T1000 (cell line): Measurements from ENCODE around the gene ITLN1.
"Not testable (repeated sequence)": the region's sequence is repeated elsewhere in the genome, so short reads cannot be mapped to it uniquely, and the experiment has no call there.

Experiments used
- DNase-seq: peaks from one replicate; lab custom pipeline; 2025; ENCODE audit warnings: mixed read lengths; lab: John Stamatoyannopoulos, UW

The ITLN1 gene

DNA sequence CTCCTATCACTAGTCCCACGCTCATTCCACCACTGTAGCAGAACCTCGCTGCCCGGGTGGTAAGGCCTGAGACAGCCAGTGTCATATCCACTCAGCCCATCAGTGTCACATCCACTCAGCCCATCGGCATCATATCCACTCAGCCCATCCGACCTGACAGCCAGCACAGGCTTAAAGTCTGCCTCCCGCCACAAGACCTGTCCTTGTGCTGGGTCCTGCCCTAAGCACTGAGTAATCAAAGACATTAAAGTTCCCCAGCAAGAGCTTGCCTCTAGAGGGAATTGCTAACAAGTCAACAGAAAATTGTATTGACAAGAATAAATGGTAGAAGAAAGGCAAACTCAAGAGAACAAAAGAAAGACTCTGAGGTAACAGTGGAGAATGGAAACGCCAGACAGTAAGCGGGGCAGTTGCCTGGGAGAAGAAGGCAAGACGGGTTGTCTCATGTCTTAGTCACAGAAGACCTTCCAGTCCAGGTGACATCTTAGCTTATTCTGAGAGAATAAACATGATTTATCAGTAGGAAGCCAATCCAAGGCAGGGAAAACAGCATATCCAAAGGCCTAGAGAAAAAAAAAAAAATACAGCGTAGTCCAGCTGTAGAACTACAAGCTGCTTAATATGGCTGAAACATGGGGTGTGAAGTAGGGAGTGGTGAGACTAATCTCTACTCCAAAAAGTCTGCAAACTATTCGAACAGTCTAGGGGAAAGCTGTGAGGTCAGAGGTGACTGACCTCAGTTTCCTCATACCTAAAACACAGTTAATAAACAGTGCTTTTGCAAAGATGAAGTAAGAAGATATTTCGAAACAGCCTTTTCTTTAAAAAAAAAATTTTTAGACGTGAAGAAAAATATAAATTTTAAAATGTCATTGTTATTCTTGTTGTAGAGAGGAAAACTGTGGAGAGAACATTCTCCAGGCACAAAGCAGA is 1.1 kb downstream of the ITLN1 start:
- no peak for DNase-seq

DNA sequence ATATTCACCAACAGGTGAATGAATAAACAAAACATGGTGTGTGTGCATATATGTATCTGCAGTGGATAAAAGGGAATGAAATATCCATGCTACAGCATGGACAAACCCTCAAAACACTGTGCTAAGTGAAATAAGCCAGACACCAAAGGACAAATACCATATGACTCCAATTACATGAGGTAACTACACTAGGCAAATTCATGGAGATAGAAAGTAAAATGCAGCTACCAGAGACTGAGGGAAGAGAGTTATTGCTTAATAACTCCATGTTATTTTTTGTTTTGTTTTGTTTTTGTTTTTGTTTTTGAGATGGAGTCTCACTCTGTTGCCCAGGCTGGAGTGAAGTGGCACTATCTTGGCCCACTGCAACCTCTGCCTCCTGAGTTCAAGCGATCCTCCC is 2.4 kb downstream of the ITLN1 start:
- no peak for DNase-seq

DNA sequence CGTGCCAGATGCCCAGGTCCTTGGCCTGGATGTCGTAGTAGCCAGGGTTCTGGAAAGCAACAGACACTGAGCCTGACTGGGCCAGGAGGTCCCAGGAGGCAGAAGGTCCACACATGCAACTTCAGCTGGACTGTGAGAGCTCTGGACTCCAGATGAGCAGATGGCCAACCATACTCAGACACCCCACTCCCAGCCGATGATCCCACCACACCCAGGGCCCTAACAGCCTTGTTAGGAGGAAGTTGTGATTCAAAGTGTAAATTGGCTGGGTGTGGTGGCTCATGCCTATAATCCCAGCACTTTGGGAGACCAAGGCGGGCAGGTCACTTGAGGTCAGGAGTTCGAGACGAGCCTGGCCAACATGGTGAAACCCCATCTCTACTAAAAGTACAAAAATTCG is 3.7 kb downstream of the ITLN1 start:
- not testable (repeated sequence) for DNase-seq

DNA sequence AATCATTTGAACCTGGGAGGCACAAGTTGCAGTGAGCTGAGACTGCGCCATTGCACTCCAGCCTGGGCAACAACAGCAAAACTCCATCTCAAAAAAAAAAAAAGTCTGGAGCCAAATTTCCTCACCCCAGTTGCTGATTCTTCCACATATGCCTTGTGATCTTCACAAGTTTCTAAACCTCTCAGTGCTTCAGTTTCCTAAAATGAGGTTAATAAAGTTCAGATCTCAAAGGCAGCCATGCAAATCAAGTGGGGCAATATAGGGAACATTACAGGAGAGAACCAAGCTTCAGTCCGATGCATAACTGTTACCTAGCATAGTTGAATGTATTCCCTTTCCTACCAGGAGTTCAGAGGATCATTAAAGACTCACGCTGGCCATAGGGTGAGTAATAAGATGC is 4.8 kb downstream of the ITLN1 start:
- no peak for DNase-seq

DNA sequence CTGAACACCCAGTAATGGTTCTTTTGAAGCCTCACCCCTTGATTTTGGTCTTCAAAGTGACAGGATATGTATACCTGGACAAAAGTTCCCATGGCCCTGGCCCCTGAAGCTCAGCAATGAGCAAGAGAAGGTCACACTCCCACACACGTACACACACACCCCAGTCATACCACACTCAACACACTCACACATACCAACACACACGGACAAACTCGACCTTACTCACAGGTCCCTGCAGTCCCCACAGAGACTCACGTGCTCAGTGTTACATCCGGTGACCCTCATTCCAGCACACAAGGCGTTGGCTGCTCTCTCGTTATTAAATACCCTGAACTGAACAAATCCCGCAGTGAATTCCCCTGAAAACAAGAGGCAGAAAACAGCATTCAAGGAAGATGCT is 5.9 kb downstream of the ITLN1 start:
- no peak for DNase-seq

DNA sequence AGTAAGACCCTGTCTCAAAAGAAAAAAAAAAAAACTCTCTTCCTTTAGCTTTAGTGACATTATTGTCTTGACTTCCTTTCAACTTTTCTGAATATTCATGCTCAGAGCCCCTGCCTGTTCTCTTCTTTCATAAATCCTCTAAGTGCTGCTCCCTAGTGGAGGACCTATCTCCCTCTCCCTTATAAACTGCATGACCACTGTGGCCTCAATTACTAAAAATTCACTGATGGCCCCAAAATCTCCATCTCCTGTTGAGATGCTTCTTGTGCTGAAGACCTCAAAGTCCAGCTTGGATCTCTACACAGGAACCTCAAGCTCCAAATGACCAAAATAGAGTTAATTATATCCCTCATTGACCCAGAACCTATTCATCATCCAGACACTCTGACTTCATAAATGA is 7.8 kb downstream of the ITLN1 start:
- DNase-seq = no peak

DNA sequence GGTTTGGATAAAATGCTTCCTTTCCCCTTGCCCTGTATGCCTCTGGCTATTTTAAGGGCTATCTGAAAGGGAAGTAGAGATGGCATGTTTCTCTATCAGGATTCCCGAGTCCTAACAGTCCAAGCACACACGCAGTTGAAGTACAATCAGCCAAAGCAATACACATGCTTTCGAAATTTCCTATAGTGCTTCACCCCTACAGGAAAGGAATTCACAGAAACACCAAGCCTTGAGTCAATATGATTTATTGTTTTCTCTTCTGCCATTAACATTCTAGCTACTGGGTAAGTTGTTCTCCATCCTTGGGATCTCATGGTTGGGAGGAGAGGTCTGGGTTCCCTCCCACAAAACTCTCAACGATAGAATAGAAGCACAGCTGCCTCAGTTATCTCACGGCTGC is 8.7 kb downstream of the ITLN1 start:
- no peak for DNase-seq

DNA sequence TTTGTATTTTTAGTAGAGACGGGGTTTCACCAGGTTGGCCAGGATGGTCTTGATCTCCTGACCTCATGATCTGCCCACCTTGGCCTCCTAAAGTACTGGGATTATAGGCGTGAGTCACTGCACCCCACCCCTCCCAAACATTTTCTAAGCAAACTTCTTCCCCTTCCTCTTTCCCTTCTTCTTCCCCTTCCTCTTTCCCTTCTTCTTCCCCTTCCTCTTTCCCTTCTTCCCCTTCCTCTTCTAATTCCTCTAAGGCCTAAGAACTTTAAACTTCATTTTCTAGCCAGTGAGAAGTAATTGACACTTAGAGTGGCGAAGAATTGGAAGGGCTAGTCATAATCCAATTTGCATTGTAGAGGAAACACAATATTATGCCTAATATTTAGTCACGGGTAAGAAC is 9.4 kb downstream of the ITLN1 start:
- DNase-seq = not testable (repeated sequence)

DNA sequence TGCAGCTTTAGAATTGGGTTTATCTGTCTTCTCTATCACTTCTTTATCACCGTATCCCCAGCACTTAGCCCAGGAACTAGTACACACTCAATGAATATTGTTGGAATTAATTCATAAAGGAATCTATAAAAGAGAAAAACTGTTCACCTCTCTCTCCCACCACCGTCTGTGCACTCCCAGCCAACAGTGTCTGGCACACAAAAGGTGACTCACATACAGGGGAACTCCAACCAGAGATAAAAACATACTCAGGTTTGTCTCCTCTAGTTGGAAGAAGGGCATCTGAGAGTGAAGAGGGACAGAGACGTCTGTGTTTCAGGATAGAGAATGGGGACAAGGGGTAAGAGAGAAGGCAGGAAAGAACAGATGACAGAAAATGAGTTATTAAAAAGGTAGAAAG is 10.0 kb downstream of the ITLN1 start:
- no peak for DNase-seq

DNA sequence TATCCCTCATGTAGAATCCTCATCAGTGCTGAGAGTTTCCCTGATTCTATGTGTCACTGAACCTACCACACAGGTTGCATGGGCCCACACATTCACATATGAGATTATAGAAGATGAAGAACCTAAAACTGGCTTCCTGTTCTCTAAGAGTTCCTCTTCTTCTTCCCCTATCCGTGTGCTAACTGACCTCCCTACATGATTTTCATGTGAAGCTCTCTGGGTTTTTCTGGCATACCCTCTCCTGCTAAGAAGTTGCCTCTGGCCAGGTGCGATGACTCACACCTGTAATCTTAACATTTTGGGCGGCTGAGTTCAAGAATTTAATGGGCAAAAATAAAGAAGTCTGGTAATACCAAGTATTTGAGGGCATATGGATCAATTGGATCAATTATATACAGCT is 16.8 kb downstream of the ITLN1 start:
- DNase-seq = no peak

DNA sequence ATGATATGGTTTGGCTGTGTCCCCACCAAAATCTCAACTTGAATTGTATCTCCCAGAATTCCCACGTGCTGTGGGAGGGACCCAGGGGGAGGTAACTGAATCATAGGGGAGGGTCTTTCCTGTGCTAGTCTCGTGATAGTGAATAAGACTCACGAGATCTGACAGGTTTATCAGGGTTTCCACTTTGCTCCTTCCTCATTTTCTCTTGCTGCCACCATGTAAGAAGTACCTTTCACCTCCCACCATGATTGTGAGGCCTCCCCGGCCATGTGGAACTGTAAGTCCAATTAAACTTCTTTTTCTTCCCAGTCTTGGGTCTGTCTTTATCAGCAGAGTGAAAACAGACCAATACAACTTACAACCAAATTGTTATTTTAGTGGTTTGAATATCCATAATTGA is 17.3 kb downstream of the ITLN1 start:
- DNase-seq = not testable (repeated sequence)

DNA sequence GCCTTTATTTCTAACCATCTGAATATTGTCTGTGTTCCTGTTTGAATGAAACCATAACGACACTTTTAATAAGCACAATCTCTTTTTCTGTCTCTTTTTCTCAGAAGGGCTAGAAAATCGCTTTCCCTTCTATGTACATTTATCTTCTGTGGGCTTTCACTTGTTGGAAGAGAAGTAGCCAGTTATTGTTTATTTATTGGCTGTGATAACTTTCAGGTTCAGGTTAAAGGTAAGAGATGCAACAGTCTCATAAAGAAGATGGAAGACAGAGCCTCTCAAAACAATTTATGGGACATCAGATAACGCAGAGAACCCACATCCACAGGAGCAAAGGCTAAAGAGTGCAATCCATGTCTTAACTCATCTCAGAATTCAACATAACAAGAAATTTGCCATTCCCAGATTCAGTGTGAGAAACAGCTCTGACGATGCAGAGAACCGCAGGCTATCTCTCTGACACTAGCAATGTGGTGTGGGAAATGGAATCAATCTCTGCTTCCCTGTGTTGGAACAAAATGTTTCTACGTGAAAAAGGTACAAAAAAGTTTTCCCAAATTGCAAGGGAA is 18.2 kb downstream of the ITLN1 start:
- no peak for DNase-seq

DNA sequence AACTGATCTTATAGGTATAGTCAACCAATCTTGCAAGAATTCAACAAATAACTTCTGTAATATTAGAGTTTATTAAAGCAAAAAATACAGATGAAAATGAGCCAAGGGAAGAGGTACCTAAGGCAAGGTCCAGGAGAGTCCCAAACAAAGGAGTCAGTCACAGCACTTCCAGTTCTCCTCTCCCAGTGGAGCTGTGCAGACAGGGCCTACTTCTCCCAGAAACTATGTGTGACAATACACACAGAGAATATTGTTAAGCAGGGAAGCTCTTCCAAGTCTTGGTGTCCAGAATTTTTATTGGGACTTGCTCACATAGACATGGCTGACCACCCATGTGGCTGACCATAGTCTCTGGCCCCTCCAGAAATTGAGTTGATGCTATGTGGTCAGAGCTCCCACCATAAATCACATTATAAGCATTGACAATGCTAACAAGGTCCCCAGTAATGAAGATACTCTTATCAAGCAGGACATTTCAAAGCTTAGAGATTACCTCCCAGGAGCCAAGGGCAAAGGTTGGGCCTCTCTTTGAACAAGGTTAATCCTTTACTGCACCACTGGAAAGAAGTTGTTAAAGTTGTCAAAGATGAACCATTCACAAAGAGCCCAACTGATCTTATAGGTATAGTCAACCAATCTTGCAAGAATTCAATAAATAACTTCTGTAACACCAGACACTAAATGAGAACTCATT is 18.8 kb downstream of the ITLN1 start:
- no peak for DNase-seq

DNA sequence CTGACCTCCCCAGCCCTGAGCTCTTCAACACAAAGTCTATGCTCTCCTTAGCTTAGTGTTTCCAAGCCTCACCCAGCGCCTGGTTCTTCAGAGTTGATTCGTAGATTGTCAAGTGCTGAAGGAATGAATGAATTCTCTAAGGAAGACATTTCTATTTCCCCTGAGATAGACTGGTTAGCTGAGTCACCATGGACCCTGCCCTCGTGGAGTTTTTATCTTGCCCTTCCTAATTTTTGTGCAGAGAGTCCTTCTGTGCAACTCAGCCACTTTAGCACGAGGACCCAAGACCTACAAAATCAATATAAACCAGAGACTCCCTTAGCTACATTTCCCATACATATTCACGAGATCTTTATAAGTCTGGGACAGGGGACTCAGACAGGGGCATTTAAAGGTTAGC is 19.6 kb downstream of the ITLN1 start:
- no peak for DNase-seq

DNA sequence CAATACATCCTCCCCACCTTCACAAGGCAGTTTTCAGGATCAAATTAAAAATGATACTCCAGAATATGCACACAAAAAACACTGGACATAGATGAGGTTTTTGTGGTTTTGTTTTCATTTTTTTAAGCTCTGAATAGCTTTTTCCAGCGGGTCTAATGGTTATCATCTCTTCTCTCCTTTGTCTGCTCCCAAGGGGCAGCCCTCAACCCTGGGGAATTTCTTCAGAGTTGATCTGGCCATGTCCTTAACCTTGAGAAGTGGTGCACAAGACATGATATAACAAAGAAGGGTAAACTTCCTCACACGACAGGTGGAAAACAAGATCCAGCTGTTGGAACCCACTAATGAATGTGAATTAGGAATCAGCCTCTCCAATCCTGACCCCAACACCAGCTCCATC is 20.8 kb downstream of the ITLN1 start:
- no peak for DNase-seq

DNA sequence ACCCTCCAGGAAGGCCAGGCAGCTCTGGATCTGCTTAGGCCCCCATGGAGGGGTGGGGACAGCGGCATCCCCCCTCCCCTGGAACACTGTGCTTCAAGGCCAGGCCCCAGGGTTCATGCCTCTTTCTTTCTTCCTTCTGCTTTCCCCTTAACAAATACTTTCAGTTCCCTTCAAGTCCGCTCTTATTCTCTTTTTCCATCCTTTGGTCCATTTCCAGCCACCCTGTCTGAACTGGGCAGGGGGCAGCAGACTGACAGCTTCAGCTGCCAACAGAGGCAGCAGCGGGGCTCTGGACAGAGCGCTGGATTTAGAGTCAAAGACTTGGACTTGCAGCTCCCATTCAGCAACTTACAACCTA is 21.2 kb downstream of the ITLN1 start:
- DNase-seq = no peak

DNA sequence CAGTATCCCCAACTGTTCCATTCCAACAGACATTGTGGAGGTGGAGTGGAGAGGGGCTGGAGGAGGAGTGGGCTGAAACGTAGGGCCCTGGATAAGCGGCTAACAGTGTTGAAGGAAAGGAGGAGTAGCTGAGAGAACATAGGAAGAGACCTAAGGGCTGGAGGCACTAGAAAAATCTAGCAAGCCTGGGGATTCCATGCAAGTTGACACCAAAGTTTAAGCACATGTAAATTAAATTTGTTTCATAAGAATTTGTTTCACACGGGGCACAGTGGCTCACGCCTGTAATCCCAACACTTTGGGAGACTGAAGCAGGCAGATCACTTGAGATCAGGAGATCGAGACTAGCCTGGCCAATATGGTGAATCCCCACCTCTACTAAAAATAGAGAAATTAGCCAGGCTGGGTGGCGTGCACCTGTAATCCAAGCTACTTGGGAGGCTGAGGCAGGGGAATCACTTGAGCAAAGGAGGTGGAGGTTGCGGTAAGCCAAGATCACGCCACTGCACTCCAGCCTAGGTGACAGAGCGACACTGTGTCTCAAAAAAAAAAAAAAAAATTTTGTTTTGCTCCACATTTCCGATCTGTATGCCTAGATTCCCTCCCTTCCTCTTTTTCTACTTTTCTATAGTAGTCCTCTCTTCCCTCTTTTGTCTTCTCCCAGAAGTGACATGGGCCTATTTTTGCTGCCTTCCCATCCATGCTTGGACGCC is 21.8 kb downstream of the ITLN1 start:
- no peak for DNase-seq

DNA sequence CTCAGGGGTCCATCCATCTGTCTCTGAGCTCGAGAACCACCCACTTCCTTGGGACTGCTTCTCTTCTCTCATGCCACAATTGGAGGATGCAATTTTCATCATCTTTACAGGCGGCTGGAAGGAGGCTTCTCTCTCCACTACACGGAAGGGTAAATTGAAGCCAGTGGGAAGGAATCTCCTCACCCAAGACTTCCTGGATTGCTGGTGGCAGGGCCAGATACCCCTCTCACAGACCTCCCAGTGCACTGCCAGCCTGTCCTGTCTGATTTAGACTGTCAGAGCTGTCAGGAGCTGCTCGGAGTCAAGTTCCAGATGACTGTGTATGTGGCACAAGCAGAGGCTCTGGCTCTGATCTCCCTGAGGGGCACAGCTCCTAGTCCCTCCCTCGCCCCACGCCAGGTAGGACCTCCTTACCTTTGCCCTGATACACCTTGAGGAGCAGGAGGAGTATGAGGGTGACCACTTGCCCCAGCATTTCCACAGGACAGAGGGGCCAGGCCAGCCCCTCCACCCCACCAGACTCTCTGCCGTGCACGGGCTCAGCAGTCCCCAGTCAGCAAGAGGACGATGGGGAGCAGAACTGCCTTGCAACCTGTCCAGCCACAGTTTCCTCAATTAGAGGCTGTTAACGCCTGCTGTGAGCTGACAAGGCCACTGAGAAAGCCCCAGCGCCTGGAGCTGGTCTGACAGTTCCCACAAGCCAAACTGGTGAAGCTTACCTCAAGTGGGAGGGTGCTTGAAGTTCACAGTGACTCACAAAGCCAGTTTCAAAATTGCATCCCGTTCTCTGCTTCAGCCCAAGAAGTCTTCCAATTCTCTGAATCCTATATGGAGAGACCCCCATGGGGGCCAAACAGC is 22.5 kb downstream of the ITLN1 start, which contains the start of gene CD244:
Gene CD244, minus strand, starts transcription at position 685 of the 858 bp plus-strand sequence. Its CDS starts 210 bp downstream, at position 475.
- DNase-seq = no peak

DNA sequence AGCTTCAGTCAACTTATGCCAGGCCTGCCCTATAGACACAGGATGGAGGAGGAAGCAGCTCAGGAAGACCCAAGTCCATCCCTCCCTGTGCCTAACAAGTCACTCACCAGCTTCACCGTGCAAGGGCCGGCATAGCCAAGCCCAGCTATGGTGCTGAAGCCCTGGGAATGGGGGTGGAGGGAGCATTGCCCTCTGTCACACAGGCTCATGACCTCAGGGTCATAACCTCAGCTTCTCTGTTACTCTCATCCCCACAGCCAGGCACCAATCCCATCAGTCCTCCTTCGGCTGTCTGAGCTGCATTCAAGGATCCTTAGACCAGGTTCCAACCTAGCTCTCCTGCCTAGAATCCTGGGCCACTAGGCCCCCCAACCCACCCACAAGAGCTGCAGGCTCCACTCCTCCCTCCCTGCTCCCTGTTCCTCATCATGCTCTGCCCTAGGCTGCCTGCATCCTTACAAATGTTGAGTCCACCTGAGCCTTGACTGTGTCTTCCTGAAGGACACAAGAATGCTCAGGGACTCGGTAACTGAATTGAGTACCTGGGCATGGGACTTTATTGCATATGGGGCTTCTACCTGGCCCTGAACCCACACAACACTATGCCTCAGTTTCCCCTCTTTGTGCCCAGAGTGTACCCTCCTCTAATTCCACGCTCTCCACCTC is 24.0 kb downstream of the ITLN1 start:
- no peak for DNase-seq

DNA sequence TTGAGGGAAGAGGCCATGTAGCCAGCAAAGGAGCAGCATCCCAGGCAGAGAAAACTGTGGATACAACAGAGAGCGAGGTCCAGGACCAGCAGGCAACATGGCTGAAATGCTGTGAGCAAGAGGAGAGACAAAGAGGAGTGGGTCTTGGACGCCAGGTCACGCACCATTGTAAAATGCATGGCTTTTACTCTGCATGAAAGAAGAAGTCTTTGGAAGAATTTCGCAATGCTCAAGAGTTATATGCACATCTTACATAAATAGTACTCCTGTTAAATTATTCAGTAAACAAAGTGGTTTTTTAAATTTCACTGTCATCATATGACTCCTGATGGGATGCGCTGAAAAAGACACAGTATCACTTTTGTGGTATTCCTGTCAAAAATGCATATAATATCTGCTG is 25.8 kb downstream of the ITLN1 start:
- no peak for DNase-seq

DNA sequence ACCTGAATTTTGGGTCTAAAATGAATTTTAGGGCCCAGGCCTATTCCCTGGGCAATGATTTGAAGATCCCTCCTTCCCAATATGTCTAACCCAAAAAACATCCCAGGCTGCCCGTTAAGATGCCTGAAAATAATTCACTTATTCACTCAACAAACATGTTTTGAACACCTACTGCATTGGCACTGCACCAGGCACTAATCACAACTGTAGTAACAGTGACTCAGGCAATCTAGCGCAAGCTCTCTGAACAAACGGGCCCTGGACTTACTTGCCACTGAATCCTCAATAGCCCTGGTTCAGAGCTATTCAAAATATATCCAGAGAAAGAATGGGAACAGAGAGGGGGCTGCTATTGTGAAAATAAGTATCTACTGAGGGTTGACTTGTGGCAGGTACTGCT is 26.5 kb downstream of the ITLN1 start:
- no peak for DNase-seq
